Spleen (tissue), 11 donors: Measurements from ENCODE around the gene DLG2. TPM values are rescaled to one million over a fixed set of nuclear protein-coding genes. Genes with fewer than 3 reads are reported as not detected.

Experiments used
- DNase-seq: peaks from one replicate; pipeline ENCODE4 v3.0.0-alpha.2; 2020
- H3K27ac ChIP-seq, 8 donors: fragments of 200-600 bp; sonication (generic) in 7 of 8; 1 replicate in 4 of 8; 2 replicates in 4 of 8; pipeline versions ENCODE4 v1.5.0 to v1.8.0; 2016 to 2021; ENCODE audit warnings: inconsistent platforms in 4 of 8, mild to moderate bottlenecking in 4 of 8, moderate library complexity in 1 of 8
- H3K27me3 ChIP-seq, 7 donors: fragments of 200-600 bp; sonication (generic) in 6 of 7; replicated peaks in 1 of 7; 1 replicate in 4 of 7; 2 replicates in 3 of 7; pipeline versions ENCODE4 v1.5.0 to v1.8.0; 2016 to 2021; ENCODE audit warnings: inconsistent platforms in 3 of 7, mild to moderate bottlenecking in 1 of 7
- H3K36me3 ChIP-seq, 6 donors: fragments of 200-600 bp; sonication (generic) in 5 of 6; 1 replicate in 4 of 6; 2 replicates in 2 of 6; pipeline versions ENCODE4 v1.5.0 to v1.8.0; 2016 to 2021; ENCODE audit warnings: inconsistent platforms in 2 of 6
- H3K4me1 ChIP-seq, 6 donors: fragments of 200-600 bp; sonication (generic) in 5 of 6; 1 replicate in 3 of 6; 2 replicates in 3 of 6; pipeline versions ENCODE4 v1.5.0 to v1.8.0; 2016 to 2021; ENCODE audit warnings: inconsistent platforms in 3 of 6
- H3K4me3 ChIP-seq, 8 donors: fragments of 200-600 bp; sonication (generic) in 7 of 8; 1 replicate in 4 of 8; 2 replicates in 4 of 8; pipeline versions ENCODE4 v1.5.0 to v1.8.0; 2016 to 2021; ENCODE audit warnings: inconsistent platforms in 4 of 8, mild to moderate bottlenecking in 4 of 8, moderate library complexity in 2 of 8
- H3K9me3 ChIP-seq, 8 donors: fragments of 200-600 bp; sonication (generic) in 7 of 8; 1 replicate in 4 of 8; 2 replicates in 4 of 8; pipeline versions ENCODE4 v1.5.0 to v1.8.0; 2016 to 2021; ENCODE audit warnings: inconsistent platforms in 4 of 8
- CTCF ChIP-seq, 11 experiments: fragments of 200-600 bp in 7 of 11; fragments of 450-650 bp in 4 of 11; sonication (generic) in 4 of 11; IDR thresholded peaks in 8 of 11; conservative IDR thresholded peaks in 3 of 11; 1 replicate in 7 of 11; 2 replicates in 4 of 11; pipeline versions ENCODE4 v1.4.0 to v1.8.0; 2016 to 2021; ENCODE audit warnings: antibody characterized with exemption in 11 of 11, inconsistent platforms in 4 of 11, mild to moderate bottlenecking in 1 of 11
- POLR2A ChIP-seq, 3 donors: fragments of 450-650 bp; IDR thresholded peaks; one replicate each; pipeline ENCODE4 v1.5.1; 2017; ENCODE audit warnings: antibody characterized with exemption in 3 of 3, mild to moderate bottlenecking in 1 of 3
- POLR2AphosphoS5 ChIP-seq, 3 donors: sonication (generic); formaldehyde crosslinking; IDR thresholded peaks; one replicate each; pipeline ENCODE4 v1.5.1; 2017; ENCODE audit warnings: antibody characterized with exemption in 3 of 3
- WGBS, 5 donors: extraction: QIAGEN DNeasy Blood & Tissue Kit in 3 of 5; methylation state at CpG; one replicate each; pipeline versions ENCODE4 v1.1.5 to v1.1.7; 2013 to 2018; 5-methylcytosine and 5-hydroxymethylcytosine counted together
- intact Hi-C: fragments of 100-400 bp; cut with DNase I; formaldehyde crosslinking; loops from one replicate; pipeline ENCODE4 v1.15.0; 2023; ENCODE audit warnings: low total_unique reads
- polyA plus RNA-seq, 3 donors: library from polyadenylated mRNA; stranded (reverse); fragments of 200-250 nt; gene quantifications; one replicate each; pipeline ENCODE4 v1.2.1, GENCODE V29; 2013
- total RNA-seq, 7 donors: library from RNA; depleted of rRNA in 3 of 7; stranded (reverse); fragments of >200 nt in 3 of 7; fragmentation: NEBNext Ultra II Directional in 4 of 7; extraction: Animal tissue kit (Norgen Biotek cat#: 25700) in 4 of 7; gene quantifications; one replicate each; pipeline versions ENCODE4 v1.1.0 to v1.2.1, GENCODE V29; 2016 to 2021
- donor health status: healthy with polysubstance abuse.
- donor health status: DM: no; HTN: no; CAD: no; lungs with moderate emphysema.
- donor health status: DM: no; HTN: no; CAD: no.
- donor health status: Bipolar disorder and iron deficiency.
- donor health status: healthy.
- donor health status: DM: no; HTN: no; CAD: no.
- donor health status: DM: yes; HTN: yes; CAD: no.

The DLG2 gene
- total and polyA plus RNA-seq, 10 donors = 0.43 to 12.7 (median 7.9) TPM

DNA sequence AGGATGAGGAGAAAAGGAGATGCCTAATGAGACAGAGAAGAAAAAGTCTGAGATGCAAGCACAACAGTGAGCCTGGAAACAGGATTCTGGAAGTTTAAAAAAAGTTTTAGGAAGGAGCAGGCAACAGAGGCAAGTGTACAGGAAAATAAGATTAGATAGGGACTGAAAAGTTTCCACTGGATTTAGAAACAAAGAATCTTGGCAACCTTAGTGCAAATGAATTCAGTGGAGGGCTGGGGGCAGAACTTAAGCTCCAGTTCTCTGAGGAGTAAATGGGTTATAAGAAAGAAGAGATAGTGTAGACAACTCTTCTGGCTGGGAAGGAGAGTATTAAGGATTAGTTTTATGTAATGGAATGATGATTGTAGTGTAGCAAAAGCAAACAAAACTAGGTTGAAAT, 1712.1 kb downstream of the DLG2 start:
- Histone ChIP-seq H3K9me3 (no peaks in the 10 kb centered on the region), H3K27me3 (no peaks in the 10 kb centered on the region), H3K36me3 (no peaks in the 10 kb centered on the region), H3K4me3 (no peak overlapping the region), H3K4me1 (no peaks in the 10 kb centered on the region), H3K27ac (no peak overlapping the region)
- no peak for DNase-seq
- no peak for TF ChIP-seq POLR2A (IDR thresholded peaks at IDR 0.05)
- no peak for TF ChIP-seq CTCF (IDR thresholded peaks at IDR 0.05 in 8 of 11, conservative IDR thresholded peaks at IDR 0.05 in 3 of 11)
- no peak for TF ChIP-seq POLR2AphosphoS5 (IDR thresholded peaks at IDR 0.05)
- intact Hi-C loops = no loop called here

GRCh38 chr11:83909579-83910534, 1717.3 kb downstream of the DLG2 start:
- Histone ChIP-seq H3K4me3 (no peak overlapping the region), H3K27ac (no peak overlapping the region), H3K36me3 (no peaks in the 10 kb centered on the region), H3K9me3 (no peaks in the 10 kb centered on the region), H3K27me3 (no peaks in the 10 kb centered on the region), H3K4me1 (no peaks in the 10 kb centered on the region)
- TF ChIP-seq CTCF (IDR thresholded peaks at IDR 0.05 in 8 of 11, conservative IDR thresholded peaks at IDR 0.05 in 3 of 11) (no peak), POLR2AphosphoS5 (IDR thresholded peaks at IDR 0.05) (no peak), POLR2A (IDR thresholded peaks at IDR 0.05) (no peak)
- 77 to 82% (median 78%) methylated on average over 5 of the region's 5 CpGs for WGBS, 5 donors
- DNase-seq = no peak
- intact Hi-C loops = no loop called here

DNA sequence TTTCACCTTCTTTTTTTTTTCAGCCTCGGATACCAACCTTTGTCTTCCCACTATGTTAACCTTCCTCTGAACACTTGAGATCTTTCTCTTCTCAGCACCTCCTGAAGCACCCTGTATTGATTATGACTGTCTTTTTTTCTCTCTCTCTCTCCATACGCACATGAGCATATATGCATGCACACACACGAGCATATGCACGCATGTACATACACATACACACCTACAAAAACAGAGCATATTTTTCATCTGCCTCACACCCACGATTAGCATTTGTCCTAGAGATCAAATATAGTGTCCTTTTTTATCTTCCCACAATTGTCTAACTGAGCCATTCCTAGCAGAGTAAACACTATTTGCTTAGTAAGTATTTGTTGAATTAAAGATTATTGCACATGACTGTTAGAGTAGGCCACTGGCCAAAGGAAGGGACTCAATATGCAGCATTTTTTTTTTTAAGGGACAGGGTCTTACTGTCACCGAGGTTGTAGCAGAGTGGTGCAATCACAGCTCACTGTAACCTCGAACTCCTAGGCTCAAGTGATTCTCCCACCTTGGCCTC, 1718.8 kb downstream of the DLG2 start:
- intact Hi-C loops = no loop called here
- H3K36me3 ChIP-seq = no peaks in the 10 kb centered on the region
- H3K27me3 ChIP-seq = no peaks in the 10 kb centered on the region
- H3K27ac ChIP-seq = no peak overlapping the region
- no peak for TF ChIP-seq POLR2A (IDR thresholded peaks at IDR 0.05)
- TF ChIP-seq POLR2AphosphoS5 (IDR thresholded peaks at IDR 0.05) = no peak
- no peak for TF ChIP-seq CTCF (IDR thresholded peaks at IDR 0.05 in 8 of 11, conservative IDR thresholded peaks at IDR 0.05 in 3 of 11)
- no peak overlapping the region for H3K4me3 ChIP-seq
- H3K9me3 ChIP-seq = no peaks in the 10 kb centered on the region
- WGBS, 5 donors = 79 to 93% (median 85%) methylated on average over 7 of the region's 7 CpGs
- no peaks in the 10 kb centered on the region for H3K4me1 ChIP-seq
- no peak for DNase-seq

DNA sequence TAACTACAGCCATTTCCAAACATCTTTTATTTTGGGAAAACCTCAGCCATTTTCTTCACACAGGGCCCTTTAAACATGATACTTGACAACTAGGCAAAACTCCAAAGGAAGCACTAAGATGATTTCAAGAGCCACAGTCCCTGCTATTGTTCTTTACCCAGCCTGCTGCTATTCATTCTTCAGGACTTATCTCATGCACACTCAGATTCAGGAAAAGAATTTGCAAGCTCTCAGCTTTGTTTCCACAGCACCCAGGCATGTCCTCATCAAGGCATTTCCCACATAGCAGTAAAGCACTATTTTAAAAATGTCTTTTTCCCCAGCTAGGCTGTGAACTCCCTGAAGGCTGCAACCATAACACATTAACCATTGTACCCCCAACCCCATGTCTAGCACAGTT, 1731.6 kb downstream of the DLG2 start:
- Histone ChIP-seq H3K4me3 (no peak overlapping the region), H3K27me3 (no peaks in the 10 kb centered on the region), H3K9me3 (peaks cover 0 to 10% (median 2%) of the 10 kb centered on the region in 8 donors), H3K27ac (no peak overlapping the region), H3K36me3 (no peaks in the 10 kb centered on the region), H3K4me1 (no peaks in the 10 kb centered on the region)
- intact Hi-C loops = no loop called here
- TF ChIP-seq POLR2AphosphoS5 (IDR thresholded peaks at IDR 0.05) (no peak), CTCF (IDR thresholded peaks at IDR 0.05 in 8 of 11, conservative IDR thresholded peaks at IDR 0.05 in 3 of 11) (no peak), POLR2A (IDR thresholded peaks at IDR 0.05) (no peak)
- no peak for DNase-seq
